Neural progenitor cell (in vitro differentiated cells): ENCODE data around the gene CD22. TPM values are rescaled to one million over a fixed set of nuclear protein-coding genes. Genes with fewer than 3 reads are reported as not detected.

ENCODE experiments used
- DNase-seq: peaks from one replicate; pipeline ENCODE4 v3.0.0-alpha.2; 2016; ENCODE audit warnings: low spot score
- H2AFZ ChIP-seq: fragments of 200-600 bp; sonication (generic); replicated peaks from 2 replicates; pipeline ENCODE4 v1.6.1; 2016; ENCODE audit warnings: antibody characterized with exemption
- H3F3A ChIP-seq: fragments of 200-600 bp; sonication (generic); 2 replicates; pipeline ENCODE4 v1.6.1; 2016; ENCODE audit warnings: antibody characterized with exemption, low read depth
- H3K27ac ChIP-seq: fragments of 200-600 bp; sonication (generic); 2 replicates; pipeline ENCODE4 v1.5.1; 2016; ENCODE audit warnings: mild to moderate bottlenecking
- H3K27me3 ChIP-seq: fragments of 200-600 bp; sonication (generic); 2 replicates; pipeline ENCODE4 v1.6.1; 2016; ENCODE audit warnings: mild to moderate bottlenecking, moderate library complexity
- H3K36me3 ChIP-seq: fragments of 200-600 bp; sonication (generic); 2 replicates; pipeline ENCODE4 v1.5.1; 2016
- H3K4me1 ChIP-seq: fragments of 200-600 bp; sonication (generic); 2 replicates; pipeline ENCODE4 v1.6.1; 2016; ENCODE audit warnings: mixed run types
- H3K4me2 ChIP-seq: fragments of 200-600 bp; sonication (generic); 2 replicates; pipeline ENCODE4 v1.6.1; 2016
- H3K4me3 ChIP-seq: fragments of 200-600 bp; sonication (generic); 2 replicates; pipeline ENCODE4 v1.5.1; 2016
- H3K79me2 ChIP-seq: fragments of 200-600 bp; sonication (generic); 2 replicates; pipeline ENCODE4 v1.6.1; 2016; ENCODE audit warnings: low read depth
- H3K9ac ChIP-seq: fragments of 200-600 bp; sonication (generic); 2 replicates; pipeline ENCODE4 v1.6.1; 2016
- H3K9me3 ChIP-seq: fragments of 200-600 bp; sonication (generic); 2 replicates; pipeline ENCODE4 v1.5.1; 2016; ENCODE audit warnings: low read depth
- H4K20me1 ChIP-seq: fragments of 200-600 bp; sonication (generic); 2 replicates; pipeline ENCODE4 v1.6.1; 2016; ENCODE audit warnings: low read depth
- H3K27ac Mint-ChIP-seq: 3 replicates; pipeline ENCODE4 v1.8.0; 2021; ENCODE audit warnings: mixed read lengths
- H3K27me3 Mint-ChIP-seq: 2 replicates; pipeline ENCODE4 v1.8.0; 2022; ENCODE audit warnings: low read depth, mild to moderate bottlenecking, inconsistent platforms, moderate library complexity, mixed read lengths; ENCODE audit not compliant: insufficient read depth
- H3K36me3 Mint-ChIP-seq: 3 replicates; pipeline ENCODE4 v1.8.0; 2021; ENCODE audit warnings: mixed read lengths
- H3K4me1 Mint-ChIP-seq: 3 replicates; pipeline ENCODE4 v1.8.0; 2021; ENCODE audit warnings: mixed read lengths
- H3K4me3 Mint-ChIP-seq: 3 replicates; pipeline ENCODE4 v1.8.0; 2021; ENCODE audit warnings: mild to moderate bottlenecking, moderate library complexity, mixed read lengths
- H3K9me3 Mint-ChIP-seq: 3 replicates; pipeline ENCODE4 v1.8.0; 2020; ENCODE audit warnings: mixed read lengths
- EZH2 ChIP-seq: fragments of 200-600 bp; sonication (generic); IDR thresholded peaks from 2 replicates; pipeline ENCODE4 v1.6.1; 2017; ENCODE audit warnings: antibody characterized with exemption, mild to moderate bottlenecking, moderate library complexity
- EZH2phosphoT487 ChIP-seq: fragments of 200-600 bp; sonication (generic); IDR thresholded peaks from 2 replicates; pipeline ENCODE4 v1.6.1; 2017; ENCODE audit warnings: antibody characterized with exemption
- total RNA-seq: library from RNA; depleted of rRNA; stranded (reverse); fragments of >200 nt; gene quantifications from 2 replicates; pipeline ENCODE4 v1.2.3, GENCODE V29; 2015; ENCODE audit warnings: low replicate concordance
- TF ChIP-seq, protein P1 (sequence below): fragments of 200-600 bp; sonication (generic); IDR thresholded peaks from 2 replicates; pipeline ENCODE4 v1.5.1; 2017; ENCODE audit warnings: antibody characterized with exemption, mild to moderate bottlenecking

Gene CD22
- total RNA-seq, 1 donor from 2014 or later = not detected

DNA sequence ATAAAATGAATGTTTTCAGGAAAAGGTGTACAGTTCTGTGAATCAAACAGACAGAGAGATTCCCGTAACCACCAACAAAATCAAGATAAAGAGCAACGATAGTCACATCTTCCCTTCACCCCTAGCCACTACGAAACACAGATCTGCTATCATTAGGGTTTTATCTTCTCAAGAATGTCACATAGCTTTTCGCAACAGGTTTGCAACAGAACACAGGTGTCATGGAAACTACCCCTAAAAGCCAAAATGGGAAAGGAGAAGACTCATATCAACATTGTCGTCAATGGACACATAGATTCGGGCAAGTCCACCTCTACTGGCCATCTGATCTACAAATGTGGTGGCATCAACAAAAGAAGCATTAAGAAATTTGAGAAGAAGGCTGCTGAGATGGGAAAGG lies 52.9 kb downstream of the CD22 start:
- Histone ChIP-seq H3K9ac (no peak overlapping the region), H2AFZ (no peak overlapping the region), H3K4me1 (no peaks in the 10 kb centered on the region), H3K27ac (no peak overlapping the region), H3K36me3 (no peaks in the 10 kb centered on the region), H3K4me2 (no peak overlapping the region), H3K9me3 (peaks cover 14% of the 10 kb centered on the region), H3K27me3 (no peaks in the 10 kb centered on the region), H3F3A (no peaks in the 10 kb centered on the region), H3K79me2 (no peaks in the 10 kb centered on the region), H3K4me3 (no peak overlapping the region), H4K20me1 (no peaks in the 10 kb centered on the region)
- Mint-ChIP-seq H3K4me3 (no peak overlapping the region), H3K27ac (no peak overlapping the region), H3K9me3 (peaks cover 27% of the 10 kb centered on the region), H3K4me1 (no peaks in the 10 kb centered on the region), H3K27me3 (peaks cover 4% of the 10 kb centered on the region), H3K36me3 (peaks cover 2% of the 10 kb centered on the region)
- TF ChIP-seq, protein P1, sequence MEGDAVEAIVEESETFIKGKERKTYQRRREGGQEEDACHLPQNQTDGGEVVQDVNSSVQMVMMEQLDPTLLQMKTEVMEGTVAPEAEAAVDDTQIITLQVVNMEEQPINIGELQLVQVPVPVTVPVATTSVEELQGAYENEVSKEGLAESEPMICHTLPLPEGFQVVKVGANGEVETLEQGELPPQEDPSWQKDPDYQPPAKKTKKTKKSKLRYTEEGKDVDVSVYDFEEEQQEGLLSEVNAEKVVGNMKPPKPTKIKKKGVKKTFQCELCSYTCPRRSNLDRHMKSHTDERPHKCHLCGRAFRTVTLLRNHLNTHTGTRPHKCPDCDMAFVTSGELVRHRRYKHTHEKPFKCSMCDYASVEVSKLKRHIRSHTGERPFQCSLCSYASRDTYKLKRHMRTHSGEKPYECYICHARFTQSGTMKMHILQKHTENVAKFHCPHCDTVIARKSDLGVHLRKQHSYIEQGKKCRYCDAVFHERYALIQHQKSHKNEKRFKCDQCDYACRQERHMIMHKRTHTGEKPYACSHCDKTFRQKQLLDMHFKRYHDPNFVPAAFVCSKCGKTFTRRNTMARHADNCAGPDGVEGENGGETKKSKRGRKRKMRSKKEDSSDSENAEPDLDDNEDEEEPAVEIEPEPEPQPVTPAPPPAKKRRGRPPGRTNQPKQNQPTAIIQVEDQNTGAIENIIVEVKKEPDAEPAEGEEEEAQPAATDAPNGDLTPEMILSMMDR = no peak
- no peak for TF ChIP-seq EZH2phosphoT487
- no peak for TF ChIP-seq EZH2
- DNase-seq = no peak

DNA sequence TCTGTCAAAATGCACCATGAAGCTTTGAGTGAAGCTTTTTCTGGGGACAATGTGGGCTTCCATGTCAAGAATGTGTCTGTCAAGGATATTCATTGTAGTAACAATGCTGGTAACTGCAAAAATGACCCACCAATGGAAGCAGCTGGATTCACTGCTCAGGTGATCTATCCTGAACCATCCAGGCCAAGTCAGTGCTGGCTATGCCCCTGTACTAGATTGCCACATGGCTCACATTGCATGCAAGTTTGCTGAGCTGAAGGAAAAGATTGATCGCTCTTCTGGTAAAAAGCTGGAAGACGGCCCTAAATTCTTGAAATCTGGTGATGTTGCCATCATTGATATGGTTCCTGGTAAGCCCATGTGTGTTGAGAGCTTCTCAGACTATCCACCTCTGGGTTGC lies 54.5 kb downstream of the CD22 start:
- Mint-ChIP-seq H3K27me3 (peaks cover 9% of the 10 kb centered on the region), H3K4me1 (no peaks in the 10 kb centered on the region), H3K4me3 (no peak overlapping the region), H3K9me3 (peaks cover 37% of the 10 kb centered on the region), H3K27ac (no peak overlapping the region), H3K36me3 (peaks cover 2% of the 10 kb centered on the region)
- Histone ChIP-seq H2AFZ (no peak overlapping the region), H3K4me2 (no peak overlapping the region), H3K79me2 (no peaks in the 10 kb centered on the region), H4K20me1 (no peaks in the 10 kb centered on the region), H3K27me3 (no peaks in the 10 kb centered on the region), H3K9me3 (peaks cover 19% of the 10 kb centered on the region), H3F3A (no peaks in the 10 kb centered on the region), H3K4me3 (no peak overlapping the region), H3K9ac (no peak overlapping the region), H3K27ac (no peak overlapping the region), H3K36me3 (no peaks in the 10 kb centered on the region), H3K4me1 (no peaks in the 10 kb centered on the region)
- TF ChIP-seq, protein P1 = no peak
- no peak for TF ChIP-seq EZH2
- TF ChIP-seq EZH2phosphoT487 = no peak
- no peak for DNase-seq

DNA sequence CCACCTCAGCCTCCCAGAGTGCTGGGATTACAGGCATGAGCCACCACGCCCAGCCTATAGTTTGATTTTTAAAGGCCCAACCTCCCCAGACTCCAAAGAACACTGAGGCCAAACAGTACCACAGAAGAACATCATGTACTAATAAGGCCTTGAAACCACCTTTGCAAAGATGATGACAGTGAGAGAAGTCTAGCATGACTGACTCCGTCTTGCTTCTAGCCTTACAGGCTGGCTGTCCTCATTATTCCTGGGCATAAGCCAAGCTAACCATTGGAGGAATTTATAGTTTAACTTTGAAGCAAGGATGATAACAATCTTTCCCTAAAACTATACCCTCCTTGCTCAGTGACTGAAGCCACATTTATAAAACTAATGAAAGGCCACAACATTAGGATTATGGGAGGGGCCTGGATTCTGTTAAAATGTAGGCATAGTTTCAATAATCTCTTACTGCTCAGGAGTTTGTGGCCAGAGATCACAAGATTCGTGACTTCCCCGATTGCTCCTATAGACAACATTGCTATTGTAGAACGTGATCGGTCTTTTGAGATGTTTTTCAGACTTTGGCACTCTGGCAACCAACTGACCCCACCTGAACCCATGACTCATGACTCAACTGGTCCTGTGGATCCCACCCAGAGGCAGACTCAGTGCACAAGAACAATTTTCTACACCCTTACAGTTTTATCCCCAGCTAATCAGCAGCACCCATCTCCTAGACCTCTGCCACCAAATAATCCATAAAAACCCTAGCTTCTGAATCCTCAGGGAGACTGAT lies 59.5 kb downstream of the CD22 start:
- Mint-ChIP-seq H3K27me3 (peaks cover 5% of the 10 kb centered on the region), H3K9me3 (peaks cover 30% of the 10 kb centered on the region), H3K36me3 (peaks cover 2% of the 10 kb centered on the region), H3K4me3 (no peak overlapping the region), H3K4me1 (no peaks in the 10 kb centered on the region), H3K27ac (no peak overlapping the region)
- Histone ChIP-seq H3K4me2 (no peak overlapping the region), H4K20me1 (no peaks in the 10 kb centered on the region), H3K27me3 (no peaks in the 10 kb centered on the region), H3K4me3 (no peak overlapping the region), H3F3A (no peaks in the 10 kb centered on the region), H3K4me1 (no peaks in the 10 kb centered on the region), H2AFZ (no peak overlapping the region), H3K9me3 (peaks cover 19% of the 10 kb centered on the region), H3K9ac (no peak overlapping the region), H3K27ac (no peak overlapping the region), H3K79me2 (no peaks in the 10 kb centered on the region), H3K36me3 (no peaks in the 10 kb centered on the region)
- DNase-seq = no peak
- no peak for TF ChIP-seq EZH2
- TF ChIP-seq, protein P1 = no peak
- TF ChIP-seq EZH2phosphoT487 = no peak
